ENCODE results near the gene GLB1L2. TPM values are rescaled to one million over a fixed set of nuclear protein-coding genes. Genes with fewer than 3 reads are reported as not detected.
"Not testable (repeated sequence)": the region's sequence is repeated elsewhere in the genome, so short reads cannot be mapped to it uniquely, and the experiment has no call there.

Gene GLB1L2
- polyA plus RNA-seq, 1 experiment, result 0.18 TPM

DNA sequence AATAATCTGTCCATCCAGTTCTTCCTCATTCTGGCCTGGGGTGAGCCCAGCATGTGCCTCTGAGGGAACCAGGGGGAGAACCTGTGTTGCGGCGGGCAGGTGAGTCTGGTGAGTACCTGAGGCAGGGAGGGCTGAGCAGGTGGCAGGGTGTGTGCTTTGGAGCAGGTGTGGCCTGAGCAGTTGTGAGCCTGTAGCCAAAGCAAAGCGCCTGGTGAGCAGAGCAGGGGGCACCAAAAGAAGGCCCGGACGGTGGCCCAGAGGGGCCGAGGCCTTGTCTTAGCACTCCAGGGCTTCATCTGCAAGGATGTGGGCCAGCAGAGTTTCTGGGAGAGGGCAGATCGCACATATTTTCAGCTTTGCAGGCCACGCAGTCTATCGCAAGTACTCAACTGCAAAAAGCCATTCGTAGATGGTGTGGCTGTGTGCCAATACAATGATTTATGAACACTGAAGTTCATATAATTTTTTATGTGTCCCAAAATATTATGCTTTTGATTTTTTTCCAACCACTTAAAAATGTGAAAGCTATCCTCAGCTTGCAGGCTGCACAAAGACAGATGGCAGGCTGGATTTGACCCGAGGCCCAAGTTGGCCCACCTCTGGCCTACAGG lies 8.7 kb downstream of the GLB1L2 start:
- Histone ChIP-seq H3K4me3 (ENCODE audit: low read depth, low read length) (no peak overlapping the region), H3K36me3 (ENCODE audit: control insufficient read depth, insufficient read depth, low read length) (no peaks in the 10 kb centered on the region), H3K27me3 (ENCODE audit: control insufficient read depth, insufficient read depth, low read length) (no peaks in the 10 kb centered on the region)
- TF ChIP-seq, protein P1, sequence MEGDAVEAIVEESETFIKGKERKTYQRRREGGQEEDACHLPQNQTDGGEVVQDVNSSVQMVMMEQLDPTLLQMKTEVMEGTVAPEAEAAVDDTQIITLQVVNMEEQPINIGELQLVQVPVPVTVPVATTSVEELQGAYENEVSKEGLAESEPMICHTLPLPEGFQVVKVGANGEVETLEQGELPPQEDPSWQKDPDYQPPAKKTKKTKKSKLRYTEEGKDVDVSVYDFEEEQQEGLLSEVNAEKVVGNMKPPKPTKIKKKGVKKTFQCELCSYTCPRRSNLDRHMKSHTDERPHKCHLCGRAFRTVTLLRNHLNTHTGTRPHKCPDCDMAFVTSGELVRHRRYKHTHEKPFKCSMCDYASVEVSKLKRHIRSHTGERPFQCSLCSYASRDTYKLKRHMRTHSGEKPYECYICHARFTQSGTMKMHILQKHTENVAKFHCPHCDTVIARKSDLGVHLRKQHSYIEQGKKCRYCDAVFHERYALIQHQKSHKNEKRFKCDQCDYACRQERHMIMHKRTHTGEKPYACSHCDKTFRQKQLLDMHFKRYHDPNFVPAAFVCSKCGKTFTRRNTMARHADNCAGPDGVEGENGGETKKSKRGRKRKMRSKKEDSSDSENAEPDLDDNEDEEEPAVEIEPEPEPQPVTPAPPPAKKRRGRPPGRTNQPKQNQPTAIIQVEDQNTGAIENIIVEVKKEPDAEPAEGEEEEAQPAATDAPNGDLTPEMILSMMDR (IDR thresholded peaks at IDR 0.05; ENCODE audit: insufficient read depth, low read depth, low read length), result no peak
- POLR2A ChIA-PET, result no interaction called here
- CTCF ChIA-PET, result no interaction called here
- DNase-seq (ENCODE audit: low read depth), result no peak

DNA sequence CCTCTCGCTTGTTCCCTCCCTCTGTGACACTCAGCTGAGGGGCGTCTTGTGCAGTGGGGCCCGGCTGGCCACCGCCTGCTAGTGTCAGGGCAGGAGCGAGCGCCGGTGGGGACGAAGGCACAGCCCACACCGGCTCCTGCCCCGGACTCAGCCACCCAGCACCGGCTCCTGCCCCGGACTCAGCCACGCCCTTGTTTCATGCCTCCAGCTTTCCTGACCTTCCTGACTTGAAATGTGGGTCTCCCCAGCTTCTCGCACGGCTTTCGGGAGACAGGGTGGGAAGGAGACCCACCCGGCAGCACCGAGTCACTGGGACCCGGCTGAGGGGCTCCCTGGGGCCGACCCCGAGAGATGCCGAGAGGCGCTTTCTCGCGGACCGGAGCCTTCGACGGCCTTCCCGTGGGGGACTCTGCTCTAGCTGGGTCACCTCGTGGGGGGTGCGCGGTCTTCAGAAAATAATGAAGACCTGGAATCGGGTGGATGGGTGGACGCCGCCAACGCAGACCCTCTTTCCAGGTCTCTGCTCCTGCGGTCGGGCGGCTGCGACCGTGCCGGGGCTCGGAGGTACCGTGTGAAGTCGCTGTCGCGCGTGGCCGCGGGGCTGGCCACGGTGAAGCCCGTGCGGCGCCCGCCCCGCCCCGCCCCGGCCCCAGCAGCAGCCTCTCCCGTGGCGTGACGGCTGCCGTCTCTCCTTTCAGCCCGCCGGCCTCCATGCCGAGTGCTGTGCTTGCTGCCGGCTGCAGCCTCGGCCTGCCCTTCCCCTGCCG lies 10.2 kb downstream of the GLB1L2 start:
- CTCF ChIA-PET, result interaction anchor here (0.6 kb wide), 1 partner anchor 292 kb away, joined by 3 read pairs; no protein-coding TSS in a partner anchor
- TF ChIP-seq, protein P1 (IDR thresholded peaks at IDR 0.05; ENCODE audit: insufficient read depth, low read depth, low read length), result no peak

DNA sequence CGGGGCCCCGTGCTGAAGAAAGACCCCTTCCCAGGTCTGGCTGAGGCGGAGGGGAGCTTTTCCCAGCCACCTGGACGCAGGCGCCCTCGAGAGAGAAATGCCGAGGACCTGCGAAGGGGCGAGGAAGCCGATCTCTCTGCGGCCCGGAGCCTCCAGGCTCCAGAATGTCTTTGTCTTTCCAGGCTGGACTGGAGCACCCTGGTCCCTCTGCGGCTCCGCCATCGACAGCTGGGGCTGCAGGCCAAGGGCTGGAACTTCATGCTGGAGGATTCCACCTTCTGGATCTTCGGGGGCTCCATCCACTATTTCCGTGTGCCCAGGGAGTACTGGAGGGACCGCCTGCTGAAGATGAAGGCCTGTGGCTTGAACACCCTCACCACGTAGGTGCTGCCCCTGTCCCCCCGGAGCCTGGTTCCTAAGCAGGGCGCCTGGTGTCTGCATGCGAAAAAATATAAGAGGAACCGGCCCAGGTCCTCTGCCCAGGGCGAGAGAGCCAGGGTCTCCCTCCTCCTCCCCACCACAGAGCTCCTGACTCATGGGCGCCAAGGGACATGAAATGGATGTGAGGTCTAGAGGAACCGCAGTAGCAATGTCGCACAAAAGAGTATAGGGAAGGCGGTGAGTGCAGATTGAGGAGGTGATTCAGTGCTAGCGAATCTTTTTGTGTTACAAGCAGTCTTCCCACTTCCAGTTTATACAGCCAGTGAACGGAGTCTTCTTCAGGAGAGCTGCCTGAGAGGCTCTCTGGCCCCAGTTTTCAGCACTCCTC lies 11.0 kb downstream of the GLB1L2 start:
- Histone ChIP-seq H3K27me3 (ENCODE audit: control insufficient read depth, insufficient read depth, low read length) (no peaks in the 10 kb centered on the region), H3K4me3 (ENCODE audit: low read depth, low read length) (no peak overlapping the region), H3K36me3 (ENCODE audit: control insufficient read depth, insufficient read depth, low read length) (no peaks in the 10 kb centered on the region)
- ChIA-PET CTCF (no interaction called here), POLR2A (no interaction called here)
- TF ChIP-seq, protein P1 (IDR thresholded peaks at IDR 0.05; ENCODE audit: insufficient read depth, low read depth, low read length), result no peak
- no peak for DNase-seq (ENCODE audit: low read depth)

More for the DNA sequence above, 10.2 kb downstream of the GLB1L2 start:
- POLR2A ChIA-PET, result no interaction called here
- H3K36me3 ChIP-seq (ENCODE audit: control insufficient read depth, insufficient read depth, low read length), result no peaks in the 10 kb centered on the region
- DNase-seq (ENCODE audit: low read depth), result no peak
- H3K4me3 ChIP-seq (ENCODE audit: low read depth, low read length), result no peak overlapping the region
- H3K27me3 ChIP-seq (ENCODE audit: control insufficient read depth, insufficient read depth, low read length), result no peaks in the 10 kb centered on the region

DNA sequence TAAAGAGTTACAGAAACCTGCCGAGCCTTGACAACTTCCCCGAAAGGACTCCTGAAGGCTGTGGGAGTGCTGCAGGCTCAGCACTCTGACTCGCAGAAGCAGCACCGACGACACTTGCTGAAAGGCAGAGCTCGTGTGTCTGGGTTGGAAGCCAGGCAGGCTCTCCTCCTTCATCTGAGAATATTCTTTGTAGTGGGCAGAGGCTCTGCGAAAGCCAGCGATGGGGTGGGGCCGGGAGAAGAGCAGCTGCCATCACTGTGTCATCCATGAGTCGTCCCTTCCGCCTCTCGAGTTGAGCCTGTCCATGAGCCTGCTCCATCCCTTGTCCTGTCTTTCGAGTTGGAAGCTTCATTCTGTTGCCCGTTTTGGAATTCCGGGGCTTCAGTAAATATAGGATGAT lies 11.9 kb downstream of the GLB1L2 start:
- Histone ChIP-seq H3K4me3 (ENCODE audit: low read depth, low read length) (no peak overlapping the region), H3K36me3 (ENCODE audit: control insufficient read depth, insufficient read depth, low read length) (no peaks in the 10 kb centered on the region), H3K27me3 (ENCODE audit: control insufficient read depth, insufficient read depth, low read length) (no peaks in the 10 kb centered on the region)
- CTCF ChIA-PET, result no interaction called here
- POLR2A ChIA-PET, result no interaction called here
- DNase-seq (ENCODE audit: low read depth), result no peak
- TF ChIP-seq, protein P1 (IDR thresholded peaks at IDR 0.05; ENCODE audit: insufficient read depth, low read depth, low read length), result no peak

DNA sequence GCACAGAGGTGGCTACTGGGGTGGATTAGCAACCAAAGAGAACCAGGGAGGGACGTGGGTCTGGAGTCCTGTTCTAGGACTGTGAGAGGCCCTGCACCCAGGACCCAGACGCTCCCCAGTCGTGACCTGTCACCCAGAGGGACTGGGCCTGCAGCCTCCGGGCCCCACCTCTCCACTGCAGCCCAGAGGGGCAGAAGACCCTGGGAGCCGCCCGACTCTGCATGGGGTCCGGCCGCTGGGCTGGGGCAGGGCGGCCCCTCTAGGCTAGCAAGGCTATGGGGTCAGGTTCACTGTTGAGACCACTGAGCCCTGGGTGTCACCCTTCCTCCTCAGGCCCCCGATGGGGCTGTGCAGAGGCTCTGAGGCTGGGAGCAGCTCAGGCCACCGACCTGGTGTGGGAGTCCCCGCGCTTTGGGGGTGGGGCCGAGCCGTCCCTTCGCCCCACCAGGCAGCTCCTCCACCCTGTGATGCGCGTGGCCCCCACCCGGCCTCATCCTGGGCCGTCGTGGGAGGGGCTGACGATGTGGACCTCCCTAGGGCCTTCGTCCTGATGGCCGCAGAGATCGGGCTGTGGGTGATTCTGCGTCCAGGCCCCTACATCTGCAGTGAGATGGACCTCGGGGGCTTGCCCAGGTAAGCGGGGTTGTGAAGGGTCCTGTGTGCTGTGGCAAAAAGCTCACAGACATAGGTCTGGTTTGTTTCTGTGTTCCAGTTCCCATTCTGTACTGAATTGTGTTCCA lies 12.9 kb downstream of the GLB1L2 start:
- H3K4me3 ChIP-seq (ENCODE audit: low read depth, low read length); POLR2A ChIA-PET; DNase-seq (ENCODE audit: low read depth); H3K27me3 ChIP-seq (ENCODE audit: control insufficient read depth, insufficient read depth, low read length); H3K36me3 ChIP-seq (ENCODE audit: control insufficient read depth, insufficient read depth, low read length): not testable (repeated sequence)
- CTCF ChIA-PET, result interaction anchor here (0.8 kb wide), 1 partner anchor 11 kb away, joined by 3 read pairs; no protein-coding TSS in a partner anchor
